Lung microvascular endothelial cell (primary cell): ENCODE measurements around the gene GCGR. TPM values are rescaled to one million over a fixed set of nuclear protein-coding genes. Genes with fewer than 3 reads are reported as not detected.

Experiments used
- DNase-seq, 2 donors: peaks; one replicate each; pipeline versions ENCODE4 v3.0.0 to v3.0.0-alpha.2; 2010; ENCODE audit warnings: low read depth in 2 of 2
- total RNA-seq: library from RNA; depleted of rRNA; stranded (reverse); fragments of >200 nt; gene quantifications from 2 replicates; pipeline ENCODE4 v1.2.1, GENCODE V29; 2014

GCGR gene
- total RNA-seq, result not detected in 2 replicates

DNA sequence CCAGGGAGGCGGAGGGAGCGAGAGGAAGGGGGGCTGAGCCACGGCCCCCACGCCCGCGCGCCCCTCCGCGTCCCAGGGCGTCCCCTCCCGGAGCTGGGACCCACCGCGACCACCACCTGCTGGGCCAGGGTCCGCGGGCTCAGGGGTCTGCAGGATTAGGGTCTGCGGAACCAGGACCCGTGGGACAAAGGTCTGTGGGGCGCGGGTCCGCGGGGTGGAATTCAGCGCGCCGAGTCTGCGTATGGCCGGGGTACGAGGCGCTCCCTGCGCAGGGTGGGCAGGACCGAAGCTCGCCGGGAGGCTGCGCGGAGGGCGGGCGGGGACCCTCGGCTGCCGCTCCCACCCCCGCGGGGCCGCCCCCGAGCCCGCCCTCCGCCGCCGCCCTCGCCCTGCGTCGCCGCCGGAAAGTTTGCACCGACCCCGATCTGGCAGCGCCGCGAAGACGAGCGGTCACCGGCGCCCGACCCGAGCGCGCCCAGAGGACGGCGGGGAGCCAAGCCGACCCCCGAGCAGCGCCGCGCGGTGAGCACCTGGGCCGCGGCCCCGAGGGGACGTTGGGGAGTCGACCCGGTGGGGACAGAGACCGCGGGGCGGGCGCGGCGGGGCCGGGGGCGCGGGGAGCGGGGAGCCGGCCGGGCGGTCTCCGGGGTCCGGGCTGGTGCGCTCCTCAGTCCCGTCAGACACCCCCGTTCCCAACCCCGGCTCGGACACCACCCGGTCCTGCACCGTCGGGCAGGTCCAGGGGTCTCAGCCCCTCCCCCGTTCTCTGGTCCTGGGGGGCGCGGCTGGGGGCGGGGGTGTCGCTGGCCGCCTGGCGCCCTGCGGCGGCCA, at the start of gene GCGR:
TSS of gene GCGR (plus strand) at position 423 of the 831 bp plus-strand sequence. CDS start 4,869 bp downstream, outside the sequence.
- no peak for DNase-seq

DNA sequence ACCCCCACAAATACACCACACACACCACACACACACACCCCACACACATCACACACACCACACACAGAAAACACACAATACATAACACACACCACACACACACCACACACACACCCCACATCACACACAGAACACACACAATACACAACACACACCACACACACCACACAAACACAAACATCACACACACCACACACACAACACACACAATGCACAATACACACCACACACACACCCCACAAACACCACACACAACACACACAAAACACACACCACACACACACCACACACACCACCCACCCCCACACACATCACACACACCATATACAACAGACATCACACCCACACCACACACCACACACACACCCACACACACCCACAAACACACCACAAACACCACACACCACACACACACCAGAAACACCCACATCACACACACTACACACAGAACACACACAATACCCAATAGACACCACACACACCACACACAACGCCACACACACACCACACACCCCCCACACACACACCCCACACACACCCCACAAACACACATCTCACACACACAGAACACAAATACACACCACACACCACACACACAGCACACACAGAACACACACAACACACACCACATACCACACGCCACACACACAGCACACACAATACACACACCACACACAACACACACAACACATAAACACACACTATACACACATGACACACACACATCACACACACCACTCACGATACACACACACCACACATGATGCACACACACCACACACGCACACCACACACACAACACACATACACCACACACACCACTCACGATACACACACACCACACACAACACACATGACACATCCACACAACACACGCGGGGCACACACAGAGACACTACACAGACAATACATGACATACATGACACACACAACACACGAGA, 11.0 kb upstream of the GCGR start:
- no peak for DNase-seq

DNA sequence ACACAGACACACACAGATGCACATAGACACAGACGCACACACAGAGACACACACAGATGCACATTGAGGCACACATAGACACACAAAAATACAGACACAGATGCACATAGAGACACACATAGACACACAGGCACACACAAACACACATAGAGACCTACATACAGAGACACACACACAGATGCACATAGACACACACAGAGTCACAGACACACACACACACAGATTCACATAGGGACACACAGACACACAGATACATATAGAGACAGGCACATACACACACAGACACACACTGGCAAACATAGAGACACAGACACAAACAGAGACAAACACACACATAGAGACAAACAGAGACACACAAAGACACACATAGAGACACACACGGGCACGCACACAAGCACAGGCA, 9.9 kb upstream of the GCGR start:
- DNase-seq, result no peak

DNA sequence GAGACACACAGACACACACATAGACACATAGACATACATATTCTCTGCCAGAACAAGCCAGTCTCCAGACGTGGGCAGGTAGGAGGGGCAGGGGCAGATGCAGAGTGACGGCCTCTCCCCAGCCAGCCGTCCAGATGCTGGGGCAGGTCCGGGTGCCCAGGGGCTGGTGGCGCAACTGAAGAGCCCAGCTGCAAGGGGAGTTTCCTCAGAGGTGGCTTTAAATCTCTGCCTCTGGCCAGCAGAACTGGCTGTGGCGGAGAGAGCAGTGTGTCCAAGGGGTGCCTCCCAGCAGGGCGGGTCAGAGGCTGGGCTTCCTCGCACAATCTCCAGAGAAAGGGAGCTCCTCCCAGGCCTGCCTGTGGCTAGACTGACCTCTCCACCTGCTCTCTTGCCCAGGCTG, 9.4 kb upstream of the GCGR start:
- DNase-seq, result no peak

DNA sequence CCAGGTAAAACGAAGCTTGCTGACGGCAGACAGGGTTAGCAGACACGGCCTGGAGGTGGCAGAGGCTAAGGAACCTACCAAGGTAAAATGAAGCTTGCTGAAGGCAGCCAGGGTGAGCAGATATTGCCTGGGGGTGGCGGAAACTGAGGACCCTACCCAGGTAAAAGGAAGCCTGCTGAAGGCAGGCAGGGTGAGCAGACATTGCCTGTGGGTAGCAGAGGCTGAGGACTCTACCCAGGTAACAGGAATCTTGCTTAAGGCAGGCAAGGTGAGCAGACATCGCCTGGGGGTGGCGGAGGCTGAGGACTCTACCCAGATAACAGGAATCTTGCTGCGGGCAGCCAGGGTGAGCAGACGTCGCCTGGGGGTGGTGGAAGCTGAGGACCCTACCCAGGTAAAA, 2.6 kb upstream of the GCGR start:
- no peak for DNase-seq

DNA sequence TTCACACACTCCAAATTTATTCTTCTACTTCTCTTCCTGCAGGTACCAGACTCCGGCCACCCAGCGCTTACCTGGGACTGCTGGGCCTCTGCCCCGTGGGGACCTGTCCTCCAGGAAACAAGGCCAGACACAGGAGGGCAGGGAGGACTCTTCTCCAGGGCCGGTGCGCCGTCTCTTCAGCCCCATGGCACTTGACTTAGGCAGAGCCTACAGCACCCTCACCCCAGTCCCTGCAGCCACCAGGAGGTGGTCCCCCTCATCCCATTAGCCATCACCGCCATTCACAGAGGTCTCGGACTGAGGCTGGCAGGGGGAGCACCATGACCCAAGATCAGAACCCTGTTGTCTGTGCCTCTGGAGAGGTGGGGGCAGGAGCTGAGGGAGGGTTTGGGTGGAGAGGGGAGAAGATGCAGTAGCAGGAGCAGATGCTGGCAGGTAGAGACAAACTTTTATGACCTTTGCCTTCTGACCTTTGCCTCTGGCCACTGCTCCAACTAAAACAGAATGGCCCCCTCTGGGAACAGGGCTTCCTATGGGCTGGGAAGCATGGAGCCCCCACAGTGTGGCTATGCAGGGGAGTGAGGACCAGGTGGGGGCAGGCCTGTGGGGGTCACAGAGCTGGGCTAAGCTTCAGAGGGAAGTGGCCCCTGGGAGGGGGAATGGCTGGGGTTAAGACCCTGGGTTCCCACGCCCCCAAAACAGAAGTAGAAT, 1.7 kb upstream of the GCGR start:
- no peak for DNase-seq

DNA sequence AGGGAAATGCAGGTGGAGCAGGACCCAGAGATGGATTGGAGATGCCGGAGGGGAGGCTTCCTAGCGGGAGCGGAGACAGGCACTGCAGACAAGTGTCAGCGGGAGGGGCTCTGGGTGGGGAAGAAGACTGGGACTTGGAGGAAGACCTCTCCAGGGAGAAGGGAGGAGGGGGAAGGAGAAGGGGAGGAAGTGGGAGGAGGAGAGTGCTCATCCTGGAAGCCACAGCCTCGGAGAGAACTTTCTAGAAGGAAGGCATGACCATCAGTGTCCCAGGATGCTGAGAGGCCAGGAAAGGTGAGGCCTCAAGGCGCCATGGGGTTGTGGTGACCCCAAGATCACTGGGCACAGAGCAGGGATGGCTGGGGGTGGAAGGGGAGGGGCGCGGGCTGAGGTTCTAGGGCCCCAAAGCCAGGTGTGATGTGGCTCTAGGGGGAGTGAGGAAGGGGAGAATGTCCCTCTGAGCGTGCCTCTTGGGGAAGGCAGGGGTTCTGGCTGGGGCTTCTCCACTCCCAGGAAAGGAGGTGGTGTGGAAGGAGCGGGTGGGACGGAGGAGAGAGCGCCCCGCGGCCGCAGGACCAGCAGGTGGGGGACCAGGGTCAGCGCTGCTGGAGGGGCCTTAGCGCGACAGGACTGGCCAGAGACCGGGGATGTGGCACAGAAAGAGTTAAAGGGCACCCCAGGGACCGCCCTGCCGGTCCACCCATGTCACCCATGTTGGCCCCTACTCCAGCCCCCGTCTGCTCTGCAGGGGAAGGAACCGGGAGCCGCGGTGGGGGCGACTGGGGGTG, 900 bp upstream of the GCGR start:
- no peak for DNase-seq

DNA sequence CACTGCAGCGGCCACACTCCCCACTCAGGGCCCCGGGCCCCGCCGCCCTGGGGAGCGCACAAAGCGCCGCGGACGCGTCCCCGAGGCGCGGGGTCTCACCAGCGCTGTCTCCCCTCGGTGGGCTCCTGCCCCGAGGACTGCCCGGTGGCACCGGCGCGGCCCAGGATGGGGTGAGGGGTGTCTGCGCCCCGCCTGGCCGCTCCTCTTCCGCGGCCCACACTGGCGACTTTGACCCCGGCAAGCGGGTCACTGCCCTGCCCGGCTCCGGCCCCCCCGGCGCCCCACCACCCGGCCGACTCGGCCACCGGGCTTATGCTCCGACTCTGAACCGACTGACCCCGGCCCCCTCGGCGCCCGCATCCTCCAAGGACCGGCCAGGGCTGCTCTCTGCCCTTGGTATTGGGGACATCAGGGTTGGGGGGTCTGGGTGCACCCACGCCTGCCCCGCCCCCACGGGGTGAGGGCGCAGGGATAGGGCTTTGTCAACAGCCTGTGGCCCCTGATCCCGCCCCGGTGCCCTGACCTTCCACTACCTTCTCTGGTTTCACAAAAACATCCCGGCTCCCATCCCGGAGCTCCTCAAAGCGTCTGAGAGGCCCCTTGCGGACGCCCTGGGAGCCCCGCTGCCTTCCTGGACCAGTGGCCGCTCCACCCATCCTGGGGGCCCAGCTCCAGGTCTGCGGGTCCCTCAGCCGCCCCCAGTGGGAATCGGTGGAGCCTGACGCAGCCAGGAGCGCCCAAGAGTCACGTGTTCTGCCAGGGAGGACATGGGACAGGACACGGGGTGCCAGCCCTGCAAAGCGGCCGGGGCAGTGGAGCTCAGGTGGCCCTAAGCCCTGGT, 829 bp downstream of the GCGR start:
- DNase-seq, result no peak

DNA sequence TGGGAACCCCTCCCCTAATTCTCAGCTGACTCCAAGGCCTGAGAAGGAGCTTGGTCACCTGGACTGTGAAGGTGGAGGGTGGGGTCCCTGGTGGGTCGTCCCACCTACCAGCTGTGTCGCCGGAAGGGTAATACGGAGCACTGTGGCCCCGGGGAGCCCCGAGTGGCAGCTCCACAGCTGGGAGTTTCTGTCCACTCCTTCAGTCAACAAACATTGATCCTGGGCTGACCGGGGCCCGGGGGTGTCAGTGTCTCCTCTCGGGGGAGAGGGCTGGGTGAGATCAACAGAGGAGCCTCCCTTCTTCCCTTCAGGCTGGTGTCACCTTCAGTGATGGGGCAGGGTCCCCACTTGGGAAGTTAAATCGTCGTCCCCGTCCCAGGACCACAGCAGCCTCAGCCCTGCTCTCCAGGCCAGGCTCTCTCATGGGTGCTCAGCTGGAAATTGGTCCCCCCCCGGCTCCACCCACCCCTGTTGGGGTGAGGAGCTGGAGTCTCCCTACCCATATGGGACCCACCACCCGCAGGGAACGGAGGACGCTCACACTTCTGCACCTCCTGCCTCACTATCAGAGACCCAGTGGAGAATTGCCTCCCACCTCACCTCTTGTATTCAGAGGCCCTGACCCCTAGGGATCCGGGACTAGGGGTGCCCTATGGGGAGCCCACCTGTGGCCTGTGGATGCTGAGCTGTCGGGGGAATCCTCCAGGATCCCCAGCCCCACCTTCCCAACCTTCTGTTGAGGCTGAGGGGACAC, 1.9 kb downstream of the GCGR start:
- no peak for DNase-seq

DNA sequence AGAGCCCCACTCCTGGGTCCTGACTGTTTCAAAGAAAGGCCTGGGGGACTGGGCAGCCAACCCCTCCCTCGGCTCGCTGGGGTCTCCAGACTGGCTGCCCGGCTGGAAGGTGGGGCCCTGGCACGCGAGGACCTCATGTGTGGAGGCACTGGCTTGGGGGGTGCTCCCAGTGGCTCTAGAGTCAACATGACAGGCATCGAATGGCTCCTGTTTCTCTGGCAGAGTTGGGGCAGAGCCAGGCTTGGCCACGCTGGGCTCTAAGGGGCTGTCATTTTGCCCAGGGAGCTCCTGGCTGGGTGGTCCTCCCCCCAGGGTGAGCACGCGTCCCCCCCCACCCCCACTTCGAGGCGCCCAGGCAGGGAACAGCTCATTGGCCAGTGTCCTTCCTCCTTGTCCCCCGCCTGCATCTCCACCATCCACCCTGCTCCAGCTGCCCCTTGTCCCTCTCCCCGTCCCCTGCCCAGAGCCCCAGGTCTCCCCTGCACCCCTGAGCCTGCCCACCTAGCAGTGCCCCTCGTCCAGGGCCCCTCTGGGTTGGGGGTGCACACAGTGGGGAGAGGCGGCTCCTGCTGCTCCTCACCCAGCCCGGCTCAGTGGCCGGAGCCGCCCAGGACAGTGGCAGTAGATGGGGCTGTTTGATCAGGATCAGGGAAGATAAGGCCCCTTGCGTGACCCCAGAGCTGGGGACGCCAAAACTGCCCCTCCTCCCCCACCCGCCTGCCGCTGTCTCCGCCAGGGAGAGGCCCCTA, 2.7 kb downstream of the GCGR start:
- DNase-seq, result no peak

DNA sequence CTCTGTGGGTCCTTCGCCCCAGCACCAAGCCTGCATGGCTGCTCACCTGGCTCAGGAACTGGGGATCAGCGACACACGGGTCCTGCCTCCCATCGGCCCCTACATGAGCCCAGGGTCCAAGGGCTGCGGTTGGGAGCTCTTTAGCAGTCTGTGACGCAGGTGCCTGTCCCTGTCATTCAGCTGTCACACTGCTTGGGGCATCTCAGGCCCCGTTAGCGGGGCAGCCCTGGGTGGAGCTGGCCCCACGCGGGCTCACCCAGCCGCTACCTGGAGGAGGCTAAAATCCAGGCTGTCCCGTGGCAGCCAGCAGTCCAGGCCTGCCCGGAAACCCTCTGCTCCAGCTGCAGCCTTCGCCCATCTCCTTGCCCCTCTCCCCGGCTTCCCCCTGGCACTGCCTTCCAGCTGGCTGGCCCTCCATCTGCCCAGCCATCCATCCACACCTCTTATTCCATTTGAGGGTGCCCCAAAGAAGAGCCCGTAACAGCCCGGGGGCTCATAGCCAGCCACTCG, 3.3 kb downstream of the GCGR start:
- no peak for DNase-seq

DNA sequence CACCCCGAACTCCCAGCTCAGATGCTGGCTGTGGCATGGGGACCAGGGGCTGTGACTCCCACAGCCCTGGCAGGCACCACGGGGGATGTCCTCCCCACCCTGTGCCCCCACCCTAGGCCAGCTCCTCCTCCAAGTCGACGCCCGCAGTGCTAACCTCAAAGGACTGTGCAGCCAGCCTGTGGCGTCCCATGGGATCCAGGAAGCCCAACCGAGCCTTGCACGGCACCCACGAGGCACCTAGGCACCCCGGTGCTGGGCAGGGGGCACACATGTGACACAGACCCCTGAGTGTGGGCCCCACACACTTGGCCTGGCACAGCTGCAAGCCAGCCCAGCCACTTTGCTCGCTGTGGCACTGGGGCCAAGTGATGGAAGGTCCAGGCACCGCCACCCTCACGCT, 3.9 kb downstream of the GCGR start:
- DNase-seq, result no peak

DNA sequence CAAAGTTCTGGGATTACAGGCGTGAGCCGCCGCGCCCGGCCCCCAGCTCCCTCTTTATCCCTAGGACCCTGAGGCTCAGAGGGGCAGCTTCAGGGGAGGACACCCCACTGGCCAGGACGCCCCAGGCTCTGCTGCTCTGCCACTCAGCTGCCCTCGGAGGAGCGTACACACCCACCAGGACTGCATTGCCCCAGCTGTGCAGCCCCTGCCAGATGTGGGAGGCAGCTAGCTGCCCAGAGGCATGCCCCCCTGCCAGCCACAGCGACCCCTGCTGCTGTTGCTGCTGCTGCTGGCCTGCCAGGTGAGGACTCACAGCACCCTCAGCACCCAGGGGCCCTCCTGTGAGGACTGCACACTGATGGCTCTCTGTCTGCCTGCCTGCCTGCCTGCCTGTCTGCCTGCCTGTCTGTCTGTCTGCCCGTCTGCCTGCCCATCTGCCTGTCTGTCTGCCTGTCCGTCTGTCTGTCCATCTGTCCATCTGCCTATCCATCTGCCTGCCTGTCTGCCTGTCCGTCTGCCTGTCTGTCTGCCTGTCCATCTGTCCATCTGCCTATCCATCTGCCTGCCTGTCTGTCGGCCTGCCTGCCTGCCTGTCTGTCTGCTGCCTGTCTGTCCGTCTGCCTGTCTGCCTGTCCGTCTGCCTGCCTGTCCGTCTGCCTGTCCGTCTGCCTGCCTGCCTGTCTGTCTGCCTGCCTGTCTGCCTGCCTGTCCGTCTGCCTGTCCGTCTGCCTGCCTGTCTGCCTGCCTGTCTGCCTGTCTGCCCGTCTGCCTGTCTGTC, 5.0 kb downstream of the GCGR start:
- DNase-seq, result no peak

DNA sequence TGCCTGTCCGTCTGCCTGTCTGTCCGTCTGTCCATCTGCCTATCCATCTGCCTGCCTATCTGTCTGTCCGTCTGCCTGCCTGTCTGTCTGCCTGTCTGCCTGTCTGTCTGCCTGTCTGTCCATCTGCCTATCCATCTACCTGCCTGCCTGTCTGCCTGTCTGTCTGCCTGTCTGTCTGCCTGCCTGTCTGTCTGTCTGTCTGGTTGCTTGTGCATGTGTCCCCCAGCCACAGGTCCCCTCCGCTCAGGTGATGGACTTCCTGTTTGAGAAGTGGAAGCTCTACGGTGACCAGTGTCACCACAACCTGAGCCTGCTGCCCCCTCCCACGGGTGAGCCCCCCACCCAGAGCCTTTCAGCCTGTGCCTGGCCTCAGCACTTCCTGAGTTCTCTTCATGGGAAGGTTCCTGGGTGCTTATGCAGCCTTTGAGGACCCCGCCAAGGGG, 5.6 kb downstream of the GCGR start:
- DNase-seq, result no peak

DNA sequence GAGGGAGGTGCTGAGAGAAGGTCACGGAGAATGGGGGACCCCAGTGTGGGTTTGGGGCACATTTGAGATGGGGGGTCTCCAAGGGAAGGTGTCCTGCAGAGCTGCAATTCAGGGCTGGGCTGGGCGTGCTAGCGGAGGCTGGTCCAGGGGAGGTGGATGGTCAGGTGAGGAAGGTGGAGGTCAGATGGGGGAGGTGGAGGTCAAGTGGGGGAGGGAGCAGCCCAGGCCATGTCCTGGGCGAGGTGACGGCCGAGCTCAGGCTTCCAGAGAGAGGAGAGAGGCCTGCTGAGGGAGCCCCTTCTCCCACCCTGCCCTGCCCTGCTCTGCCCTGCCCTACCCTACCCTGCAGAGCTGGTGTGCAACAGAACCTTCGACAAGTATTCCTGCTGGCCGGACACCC, 6.5 kb downstream of the GCGR start:
- DNase-seq, result no peak

DNA sequence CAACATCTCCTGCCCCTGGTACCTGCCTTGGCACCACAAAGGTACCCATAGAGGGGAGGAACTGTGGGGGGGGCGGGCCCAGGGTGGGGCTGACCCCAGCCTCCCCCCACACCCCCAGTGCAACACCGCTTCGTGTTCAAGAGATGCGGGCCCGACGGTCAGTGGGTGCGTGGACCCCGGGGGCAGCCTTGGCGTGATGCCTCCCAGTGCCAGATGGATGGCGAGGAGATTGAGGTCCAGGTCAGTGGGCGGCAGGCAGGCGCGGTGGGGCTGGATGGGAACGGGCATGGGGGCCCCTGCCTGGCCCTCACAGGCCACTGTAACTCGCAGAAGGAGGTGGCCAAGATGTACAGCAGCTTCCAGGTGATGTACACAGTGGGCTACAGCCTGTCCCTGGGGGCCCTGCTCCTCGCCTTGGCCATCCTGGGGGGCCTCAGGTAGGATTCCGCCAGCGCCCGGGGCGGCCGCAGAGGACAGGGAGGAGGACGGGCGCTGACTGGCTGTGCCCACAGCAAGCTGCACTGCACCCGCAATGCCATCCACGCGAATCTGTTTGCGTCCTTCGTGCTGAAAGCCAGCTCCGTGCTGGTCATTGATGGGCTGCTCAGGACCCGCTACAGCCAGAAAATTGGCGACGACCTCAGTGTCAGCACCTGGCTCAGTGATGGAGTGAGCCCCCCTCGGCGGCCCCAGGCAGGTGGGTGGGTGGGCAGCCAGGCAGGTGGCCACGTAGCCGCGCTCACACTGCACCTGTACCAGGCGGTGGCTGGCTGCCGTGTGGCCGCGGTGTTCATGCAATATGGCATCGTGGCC, 7.1 kb downstream of the GCGR start:
- DNase-seq, result no peak
